GM18858 (cell line): ENCODE data around the gene TSPYL2.

ENCODE experiments used
- ATAC-seq: cut with Tn5 transposase; IDR thresholded peaks from one replicate; pipeline ENCODE4 v1.9.1; 2021; ENCODE audit not compliant: unreplicated experiment

The TSPYL2 gene

DNA sequence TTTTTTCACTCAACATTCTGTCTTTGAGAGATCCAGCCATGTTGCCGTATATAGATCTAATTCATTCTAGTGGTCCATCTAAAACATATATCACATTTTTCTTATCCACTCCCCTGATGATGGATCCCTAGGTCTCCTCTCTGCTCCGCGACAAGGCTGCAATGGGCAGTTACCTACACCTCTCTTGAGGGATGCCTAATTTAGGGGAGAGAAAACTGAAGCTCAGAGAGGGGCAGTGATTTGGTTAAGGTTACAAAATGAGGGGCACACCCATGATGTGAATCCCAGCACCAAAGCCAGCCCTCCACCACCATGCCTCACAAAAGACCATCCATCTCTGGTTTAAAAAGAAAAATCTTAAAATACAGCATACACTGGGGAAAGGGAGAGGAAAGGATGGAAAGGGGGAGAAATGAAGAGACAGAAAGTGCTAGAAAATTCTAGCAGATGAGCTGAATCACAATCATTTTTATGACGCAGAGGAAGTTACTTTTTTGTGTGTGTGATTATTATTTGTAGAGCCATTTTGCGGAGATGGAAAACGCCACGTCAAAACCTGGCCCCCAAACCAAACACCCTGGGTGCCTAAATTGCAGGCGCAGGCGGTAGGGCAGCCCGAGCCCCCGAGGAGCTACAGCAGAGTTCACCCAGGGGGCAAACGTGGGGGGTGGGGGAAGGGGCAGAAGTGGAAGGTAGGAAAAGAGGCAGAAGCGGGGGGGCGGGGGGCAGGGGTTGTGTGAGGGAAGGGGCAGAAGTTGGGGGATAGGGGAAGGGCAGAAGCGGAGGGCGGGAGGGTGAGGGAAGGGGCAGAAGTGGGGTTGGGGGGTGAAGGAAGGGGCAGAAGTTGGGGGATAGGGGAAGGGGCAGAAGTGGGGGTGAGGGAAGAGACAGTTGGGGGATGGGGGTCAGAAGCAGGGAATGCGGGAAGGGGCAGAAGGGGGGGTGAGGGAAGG is 1.3 kb upstream of the TSPYL2 start:
- no peak for ATAC-seq

DNA sequence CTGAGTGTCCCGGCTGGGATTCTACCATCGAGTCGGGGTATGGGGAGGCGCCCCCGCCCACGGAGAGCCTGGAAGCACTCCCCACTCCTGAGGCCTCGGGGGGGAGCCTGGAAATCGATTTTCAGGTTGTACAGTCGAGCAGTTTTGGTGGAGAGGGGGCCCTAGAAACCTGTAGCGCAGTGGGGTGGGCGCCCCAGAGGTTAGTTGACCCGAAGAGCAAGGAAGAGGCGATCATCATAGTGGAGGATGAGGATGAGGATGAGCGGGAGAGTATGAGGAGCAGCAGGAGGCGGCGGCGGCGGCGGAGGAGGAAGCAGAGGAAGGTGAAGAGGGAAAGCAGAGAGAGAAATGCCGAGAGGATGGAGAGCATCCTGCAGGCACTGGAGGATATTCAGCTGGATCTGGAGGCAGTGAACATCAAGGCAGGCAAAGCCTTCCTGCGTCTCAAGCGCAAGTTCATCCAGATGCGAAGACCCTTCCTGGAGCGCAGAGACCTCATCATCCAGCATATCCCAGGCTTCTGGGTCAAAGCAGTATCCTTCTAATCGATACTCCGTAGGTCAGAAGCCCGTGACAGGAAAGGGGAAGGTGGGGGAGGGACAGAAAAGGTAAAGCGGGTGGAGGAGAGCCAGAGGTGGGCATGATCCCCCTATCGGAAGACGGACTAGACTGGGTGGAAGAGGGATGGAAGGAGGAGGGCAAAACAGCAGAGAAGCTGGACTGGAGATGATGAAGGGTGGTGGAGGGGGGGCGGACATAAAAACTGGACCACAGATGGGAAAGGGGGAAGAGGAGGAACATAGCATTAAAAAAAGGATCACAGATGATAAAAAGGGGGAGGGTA is 828 bp downstream of the TSPYL2 start:
- no peak for ATAC-seq

GRCh38 chrX:53084043-53084570 is 1.9 kb downstream of the TSPYL2 start:
- no peak for ATAC-seq

DNA sequence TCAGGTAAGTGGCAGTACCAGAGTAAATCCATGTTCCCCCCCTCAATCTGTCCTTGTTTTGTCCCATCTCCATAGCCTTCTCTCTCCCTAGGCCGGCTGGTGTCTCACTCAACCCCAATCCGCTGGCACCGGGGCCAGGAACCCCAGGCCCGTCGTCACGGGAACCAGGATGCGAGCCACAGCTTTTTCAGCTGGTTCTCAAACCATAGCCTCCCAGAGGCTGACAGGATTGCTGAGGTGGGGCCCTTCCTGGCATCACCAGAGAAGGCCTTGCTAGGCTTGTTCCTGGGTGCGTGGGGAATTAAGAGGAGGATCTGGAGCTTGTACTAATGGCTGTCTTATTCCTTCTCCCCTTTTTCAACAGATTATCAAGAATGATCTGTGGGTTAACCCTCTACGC is 2.7 kb downstream of the TSPYL2 start:
- ATAC-seq, result no peak

- no peak for ATAC-seq
These were observed 3.6 kb downstream of the TSPYL2 start for GRCh38 chrX:53085661-53086229.

- ATAC-seq, result no peak
These were observed 4.3 kb downstream of the TSPYL2 start for GRCh38 chrX:53086464-53086863.

- ATAC-seq, result no peak
These were observed 5.2 kb downstream of the TSPYL2 start for GRCh38 chrX:53087388-53087831.

DNA sequence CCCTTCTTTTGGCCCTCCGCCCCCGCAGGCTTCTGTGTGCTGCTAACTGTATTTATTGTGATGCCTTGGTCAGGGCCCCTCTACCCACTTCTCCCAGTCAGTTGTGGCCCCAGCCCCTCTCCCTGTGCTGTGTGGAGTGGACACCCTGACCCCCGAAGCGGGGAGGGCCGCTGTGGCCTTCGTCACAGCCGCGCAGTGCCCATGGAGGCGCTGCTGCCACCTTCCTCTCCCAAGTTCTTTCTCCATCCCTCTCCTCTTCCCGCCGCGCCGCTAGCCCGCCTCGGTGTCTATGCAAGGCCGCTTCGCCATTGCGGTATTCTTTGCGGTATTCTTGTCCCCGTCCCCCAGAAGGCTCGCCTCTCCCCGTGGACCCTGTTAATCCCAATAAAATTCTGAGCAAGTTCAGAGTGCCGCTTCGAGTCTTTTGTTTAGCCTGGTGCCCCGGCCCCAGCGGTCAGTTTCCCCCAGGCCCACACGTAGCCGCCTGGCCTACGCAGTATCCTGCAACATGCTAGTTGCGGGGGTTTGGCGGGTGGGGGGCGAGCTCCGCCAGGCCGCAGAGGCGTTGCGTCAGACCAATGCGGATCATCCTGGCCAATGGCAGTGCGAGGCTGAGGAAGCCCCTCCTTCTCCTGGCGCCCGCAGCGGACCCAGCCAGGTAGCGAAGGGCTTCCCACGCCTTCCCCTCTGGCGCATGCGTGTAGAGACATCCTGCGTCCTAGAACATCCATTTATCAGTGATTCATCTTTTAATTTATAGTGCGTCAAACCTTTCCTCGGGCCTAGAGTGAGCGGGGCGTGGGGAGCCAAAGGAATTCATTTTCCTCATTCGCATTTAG is 6.2 kb downstream of the TSPYL2 start:
- peak; percentile 38 for ATAC-seq

- ATAC-seq, result no peak
These were observed 7.2 kb downstream of the TSPYL2 start for GRCh38 chrX:53089224-53089842.

- ATAC-seq, result no peak
These were observed 7.8 kb downstream of the TSPYL2 start for GRCh38 chrX:53089925-53090324.

- no peak for ATAC-seq
These were observed 9.2 kb downstream of the TSPYL2 start for GRCh38 chrX:53091354-53091753.

GRCh38 chrX:53093177-53093655 is 11.0 kb downstream of the TSPYL2 start:
- no peak for ATAC-seq

DNA sequence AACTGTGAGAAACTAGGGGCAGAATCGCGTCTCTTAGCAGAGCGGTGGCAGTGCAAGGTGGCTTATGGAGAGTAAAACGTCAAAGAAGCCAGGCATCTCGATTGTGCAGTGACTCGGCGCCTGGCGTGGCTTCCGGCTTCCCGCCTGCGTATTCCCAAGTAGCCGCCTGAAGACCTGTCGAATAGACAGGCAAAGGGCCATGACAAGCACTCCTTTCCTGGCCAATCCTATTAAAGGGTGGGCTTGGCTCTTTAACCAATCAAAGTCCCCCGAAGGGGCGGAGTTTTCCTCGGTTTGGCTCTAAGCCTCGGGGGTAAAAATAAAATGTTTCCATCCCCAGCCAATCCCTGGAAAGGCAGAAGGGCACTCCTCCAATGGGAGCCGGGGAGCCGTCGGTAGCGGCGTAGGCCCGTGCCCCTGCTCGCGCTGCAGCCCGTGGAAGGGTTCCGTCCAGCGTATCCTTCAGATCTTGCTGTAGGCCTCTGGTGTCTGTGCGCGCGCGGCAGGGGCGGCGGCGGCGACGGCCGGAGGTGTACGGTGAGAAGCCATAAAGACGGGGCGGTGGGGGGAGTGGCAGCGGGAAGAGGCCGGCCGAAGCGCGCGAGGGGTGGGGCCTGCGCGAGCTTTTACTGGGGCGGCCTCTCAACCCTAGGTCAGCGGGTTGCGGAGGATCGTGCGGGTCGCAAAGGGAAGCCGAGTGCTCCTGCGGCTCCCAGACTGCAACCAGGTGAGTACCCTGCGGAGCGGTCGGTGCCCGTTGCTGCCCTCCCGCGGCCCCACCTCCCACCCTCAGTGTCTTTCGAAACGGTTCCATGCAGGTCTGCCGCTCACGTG is 11.8 kb downstream of the TSPYL2 start, which contains the start of gene KANTR:
Gene KANTR, plus strand, starts transcription at position 395 of the 834 bp plus-strand sequence. CDS start 30,131 bp downstream, outside the sequence.
- ATAC-seq, result peak; percentile 74

DNA sequence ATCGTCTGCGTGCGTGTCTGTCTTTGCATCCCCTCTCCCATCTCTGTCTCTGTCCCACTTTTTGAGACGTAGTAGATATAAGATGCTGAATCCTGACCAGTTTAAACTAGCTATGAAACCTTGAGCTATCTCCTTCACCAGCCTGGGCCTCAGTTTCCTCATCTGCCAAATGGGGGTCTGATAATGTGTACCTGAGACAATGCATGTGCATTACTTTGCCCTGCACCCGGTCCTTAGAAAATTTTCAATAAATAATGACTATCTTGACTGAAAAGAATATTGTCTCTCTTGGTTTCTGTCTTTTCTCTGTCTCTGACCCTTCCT is 12.4 kb downstream of the TSPYL2 start:
- no peak for ATAC-seq

GRCh38 chrX:53095796-53096195 is 13.6 kb downstream of the TSPYL2 start:
- no peak for ATAC-seq

DNA sequence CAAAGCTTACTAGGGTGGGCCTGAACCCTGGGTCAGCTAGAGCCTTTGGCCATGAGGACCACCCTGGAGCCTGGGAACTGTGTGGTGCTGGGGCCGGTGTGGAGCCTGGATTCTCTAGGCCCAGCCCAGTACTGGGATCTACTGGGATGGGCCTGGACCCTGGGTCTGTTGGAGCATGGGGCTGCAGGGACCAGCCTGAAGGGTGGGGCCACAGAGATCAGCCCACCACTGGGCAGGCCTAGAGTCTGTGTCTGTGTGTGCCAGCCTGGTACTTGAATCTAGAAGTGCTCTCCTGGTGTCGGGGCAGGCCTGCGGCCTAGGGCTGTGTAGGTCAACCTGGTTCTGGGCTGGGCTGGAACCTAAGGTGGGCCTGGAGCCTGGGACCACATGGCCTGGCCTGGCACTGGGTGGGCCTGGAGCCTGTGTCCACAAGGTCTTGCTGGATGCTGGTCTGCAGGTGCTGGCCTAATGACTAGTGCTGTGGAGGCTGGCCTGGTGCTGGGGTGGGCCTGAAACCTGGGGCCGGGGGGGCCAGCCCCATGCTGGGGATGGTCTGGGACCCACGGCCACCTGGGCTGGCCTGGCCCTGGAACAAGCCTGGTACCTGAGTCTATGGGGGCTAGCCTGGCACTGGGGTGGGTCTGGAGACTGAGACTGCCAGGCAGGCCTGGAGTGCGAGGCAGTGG is 32.8 kb downstream of the TSPYL2 start:
- ATAC-seq, result no peak

- ATAC-seq, result no peak
These were observed 33.3 kb downstream of the TSPYL2 start for GRCh38 chrX:53115550-53115874.

- ATAC-seq, result no peak
These were observed 33.9 kb downstream of the TSPYL2 start for GRCh38 chrX:53116101-53116500.
